ENCODE measurements around the gene ALPL.
A peak's percentile ranks its signal among the peaks of the same experiment; 100 is the strongest.

Gene ALPL

GRCh38 chr1:21621761-21622436 lies 112.7 kb downstream of the ALPL start:
- no peak for DNase-seq

GRCh38 chr1:21622466-21623315 lies 113.5 kb downstream of the ALPL start:
- DNase-seq = no peak

DNA sequence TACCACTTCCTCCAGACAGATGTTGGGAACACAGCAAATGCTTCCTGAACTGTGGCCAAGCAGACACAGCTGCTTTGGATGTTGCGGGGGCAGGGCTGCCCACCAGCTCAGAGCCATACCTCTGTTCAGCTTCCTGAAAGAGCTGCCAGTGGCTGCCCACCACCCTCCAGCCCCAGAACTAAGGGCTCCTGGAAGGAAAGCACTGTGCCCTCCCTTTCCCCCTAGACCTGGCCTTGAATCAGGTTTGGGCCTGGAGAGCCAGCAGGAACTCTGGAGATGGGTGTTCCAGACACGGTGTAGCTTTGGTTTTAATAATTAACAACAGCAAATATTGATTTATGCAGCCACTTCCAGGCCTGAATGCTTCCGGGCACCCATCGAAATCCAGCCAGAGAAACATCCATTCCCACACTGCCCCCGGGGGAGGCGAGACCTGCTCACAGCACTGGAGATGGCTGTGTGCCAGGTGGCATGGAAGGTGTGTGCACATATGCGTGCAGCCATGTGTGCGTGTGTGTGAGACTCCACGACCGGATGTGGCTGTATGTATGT lies 114.3 kb downstream of the ALPL start:
- peak; percentile 93 for DNase-seq

GRCh38 chr1:21624571-21625389 lies 115.6 kb downstream of the ALPL start:
- no peak for DNase-seq

DNA sequence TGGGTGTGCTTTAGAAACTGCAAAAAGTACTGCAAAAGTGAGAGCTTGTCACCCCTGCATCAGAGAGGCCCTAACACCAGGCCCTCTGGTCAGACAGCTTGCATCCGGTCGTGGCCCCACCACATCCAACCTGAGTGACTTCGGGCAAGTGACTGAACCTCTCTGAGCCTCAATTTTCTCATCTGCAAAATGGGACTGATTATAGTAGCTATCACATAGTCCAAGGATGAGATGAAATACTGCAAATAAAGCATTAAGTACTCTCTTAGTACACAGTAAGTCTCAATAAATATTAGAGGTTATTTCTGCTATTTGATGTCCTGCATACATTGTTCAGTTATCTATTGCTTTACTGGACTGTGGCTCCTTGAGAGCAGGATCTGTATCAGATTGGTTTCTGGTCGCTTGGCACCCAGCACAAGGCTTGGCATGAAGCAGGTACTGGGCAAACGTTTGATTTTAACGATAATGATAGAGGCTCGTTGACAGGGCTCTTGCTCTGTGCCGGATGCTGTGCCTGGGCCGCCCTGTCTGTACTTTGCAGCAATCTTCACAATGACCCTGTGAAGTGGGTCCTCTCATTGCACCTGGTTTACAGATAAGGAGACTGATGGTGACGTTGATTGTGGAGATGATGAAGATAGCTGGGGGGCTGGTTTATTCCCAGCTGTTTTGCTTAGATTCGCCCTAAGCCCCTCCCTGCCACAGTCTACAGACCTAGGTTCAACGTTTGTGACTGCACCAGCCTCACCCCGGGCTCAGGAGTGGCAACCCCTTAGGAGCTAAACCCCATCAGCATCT lies 116.4 kb downstream of the ALPL start:
- no peak for DNase-seq

DNA sequence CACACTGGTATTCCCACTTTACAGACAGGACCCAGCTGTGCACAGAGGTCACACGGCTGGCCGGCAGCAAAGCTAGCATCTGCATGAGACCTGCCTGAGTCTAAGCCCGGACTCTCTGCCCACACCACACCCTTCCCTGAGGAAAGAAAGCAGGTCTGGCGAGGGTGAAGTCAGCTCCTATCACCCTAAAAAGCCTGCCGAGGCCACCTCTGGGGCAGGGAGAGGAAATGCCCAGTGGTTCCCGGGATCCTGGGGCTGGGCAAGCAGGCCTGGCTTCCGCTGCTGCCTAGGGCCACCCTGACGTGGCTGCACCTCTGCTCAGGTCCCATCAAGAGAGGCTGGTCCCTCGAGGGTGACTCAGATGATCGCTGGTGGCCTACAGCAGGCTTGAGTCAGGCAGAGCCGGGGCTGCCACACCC lies 117.7 kb downstream of the ALPL start:
- no peak for DNase-seq
